ENCODE measurements around the gene ACSL3.
A peak's percentile ranks its signal among the peaks of the same experiment; 100 is the strongest.
"Not testable (repeated sequence)": the region's sequence is repeated elsewhere in the genome, so short reads cannot be mapped to it uniquely, and the experiment has no call there.

Gene ACSL3

DNA sequence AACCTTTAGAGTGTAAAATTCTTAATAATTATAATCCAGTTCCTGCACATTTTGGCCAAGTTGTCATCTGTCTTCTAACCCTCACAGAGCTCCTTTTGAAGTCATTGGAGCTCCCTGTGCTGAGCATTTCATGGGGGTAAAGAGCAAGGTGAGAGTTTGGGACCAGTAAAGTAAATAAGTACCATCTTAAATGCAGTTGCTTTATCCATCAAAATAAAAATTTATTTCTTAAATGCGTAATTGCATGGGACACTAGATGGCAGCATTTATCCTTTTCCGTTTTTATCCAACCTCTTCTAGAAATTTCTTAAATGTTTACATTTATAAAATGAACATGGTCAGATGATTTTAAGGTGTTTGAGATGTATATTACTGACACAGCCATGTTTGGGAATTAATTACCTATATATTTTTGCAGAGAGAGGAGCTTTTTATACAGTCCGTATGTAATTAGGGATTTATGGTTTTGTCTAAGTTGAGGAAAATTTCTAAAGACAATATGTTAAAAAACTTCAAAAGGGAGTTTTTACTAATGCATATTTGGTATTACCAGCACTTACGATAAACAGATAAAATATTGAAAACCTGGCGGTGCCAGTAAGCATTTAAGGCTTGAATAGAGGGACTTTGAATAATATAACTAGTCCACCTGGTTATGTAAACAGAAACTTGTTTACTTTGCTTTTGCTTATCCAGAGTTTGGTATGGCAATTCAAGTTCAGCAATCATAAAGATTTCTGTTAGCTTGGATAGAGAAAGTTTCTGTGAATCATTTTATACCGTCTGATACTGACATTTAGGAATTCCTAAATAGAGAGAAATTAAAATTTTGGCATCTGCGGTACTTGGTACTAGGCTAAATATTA is 54.5 kb downstream of the ACSL3 start:
- DNase-seq = no peak

DNA sequence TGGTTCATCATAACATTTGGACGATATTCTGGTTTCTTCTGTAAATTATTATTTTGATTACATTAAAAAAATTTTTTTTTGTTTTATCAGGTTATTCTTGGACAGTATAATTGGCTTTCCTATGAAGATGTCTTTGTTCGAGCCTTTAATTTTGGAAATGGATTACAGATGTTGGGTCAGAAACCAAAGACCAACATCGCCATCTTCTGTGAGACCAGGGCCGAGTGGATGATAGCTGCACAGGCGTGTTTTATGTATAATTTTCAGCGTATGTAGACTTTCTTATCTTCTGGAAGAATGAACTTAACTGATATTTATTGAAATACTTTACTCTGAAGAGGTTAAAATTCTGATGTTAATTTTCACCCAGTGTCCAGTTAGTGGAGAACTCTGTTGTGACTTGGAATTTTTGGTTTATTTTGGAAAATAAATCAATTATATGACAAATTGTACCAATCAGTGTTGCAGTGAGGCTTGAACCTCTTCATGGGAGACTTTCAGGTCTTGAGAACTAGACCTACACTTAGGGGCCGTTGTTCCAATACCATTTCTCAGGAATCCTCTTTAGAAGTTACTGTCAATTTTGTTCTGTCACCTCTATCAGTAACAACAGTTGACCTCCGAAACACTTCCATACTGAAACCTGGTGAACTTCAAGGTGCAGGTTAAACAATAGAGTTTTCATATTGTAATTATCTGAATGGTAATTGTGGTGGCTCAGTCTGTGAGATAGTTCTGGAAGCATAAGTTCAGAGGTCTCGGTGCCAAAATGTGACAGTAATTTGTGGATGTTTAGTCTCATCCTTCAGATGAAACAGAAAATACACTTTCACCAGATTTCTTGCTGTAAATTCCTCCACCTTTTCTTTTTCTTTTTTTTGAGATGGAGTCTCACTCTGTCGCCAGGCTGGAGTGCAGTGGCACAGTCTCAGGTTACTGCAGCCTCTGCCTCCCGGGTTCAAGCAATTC is 55.7 kb downstream of the ACSL3 start:
- no peak for DNase-seq

DNA sequence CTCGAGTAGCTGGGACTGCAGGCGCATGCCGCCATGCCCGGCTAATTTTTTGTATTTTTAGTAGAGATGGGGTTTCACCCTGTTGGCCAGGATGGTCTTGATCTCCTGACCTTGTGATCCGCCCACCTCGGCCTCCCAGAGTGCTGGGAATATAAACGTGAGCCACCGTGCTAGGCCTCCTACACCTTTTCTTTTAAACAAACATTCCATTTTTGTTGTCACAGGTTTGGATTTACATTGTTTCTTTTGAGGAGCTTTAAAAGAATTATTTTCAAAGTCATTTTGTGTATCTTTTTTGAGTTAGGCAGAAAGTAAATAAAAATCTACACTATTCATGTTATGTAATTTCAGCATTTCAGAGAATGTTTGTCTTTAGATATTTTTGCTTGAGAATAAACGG is 56.4 kb downstream of the ACSL3 start:
- DNase-seq = not testable (repeated sequence)

DNA sequence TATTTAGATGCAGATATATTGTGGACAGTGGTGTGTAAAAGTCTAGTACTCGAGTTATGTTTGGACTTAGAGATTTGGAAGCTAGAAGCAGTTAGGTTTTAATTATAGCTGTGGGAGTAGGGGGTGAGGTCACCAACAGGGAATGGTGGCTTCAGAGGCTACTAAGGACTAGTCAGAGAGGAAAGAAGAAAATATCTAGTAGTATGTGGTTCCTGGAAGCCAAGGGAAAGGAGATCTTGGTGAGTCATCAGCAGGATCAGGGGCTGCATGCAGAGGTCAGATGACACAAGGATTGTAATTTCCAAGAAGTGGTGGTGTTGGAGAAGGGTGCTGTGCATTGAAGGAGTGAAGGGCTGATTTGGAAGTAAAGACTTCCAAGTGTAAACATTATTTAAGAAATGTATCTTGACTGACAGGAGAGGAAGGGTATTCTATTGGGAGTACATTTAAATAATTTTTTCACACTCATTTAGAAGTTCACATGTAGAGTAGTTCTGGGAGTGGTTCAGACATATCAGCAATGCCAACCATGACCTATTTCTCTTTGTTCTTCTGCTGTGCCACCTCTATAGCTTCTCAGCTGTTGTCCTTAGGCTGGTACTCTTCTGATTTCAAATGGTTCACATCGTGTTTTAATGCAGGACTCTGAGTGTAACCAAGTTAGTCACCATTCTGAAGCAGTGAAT is 59.1 kb downstream of the ACSL3 start:
- DNase-seq = no peak

DNA sequence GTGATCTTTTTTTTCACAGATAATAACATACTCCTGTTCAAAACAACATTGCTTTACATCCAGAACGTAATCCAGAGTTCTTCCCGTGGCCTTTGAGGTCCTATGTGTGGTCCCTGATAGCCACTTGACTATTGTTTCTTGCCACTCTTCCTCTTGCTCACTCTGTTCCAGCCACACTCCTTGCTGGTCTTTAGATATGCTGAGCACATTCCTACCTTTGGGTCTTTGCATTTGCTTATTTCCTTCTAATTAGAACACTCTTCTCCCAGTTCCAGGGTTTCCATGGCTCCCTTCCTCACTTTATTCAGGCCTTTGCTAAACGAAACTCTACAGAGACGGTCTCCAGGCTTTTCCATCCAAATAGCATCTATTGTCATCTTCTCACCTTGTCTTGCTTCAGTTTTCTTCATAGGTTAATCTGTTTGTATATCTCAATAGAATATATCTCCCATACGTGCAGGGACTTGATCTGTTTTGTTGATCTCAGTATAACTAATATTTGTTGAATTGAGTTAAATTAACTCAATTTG is 59.9 kb downstream of the ACSL3 start:
- DNase-seq = no peak

DNA sequence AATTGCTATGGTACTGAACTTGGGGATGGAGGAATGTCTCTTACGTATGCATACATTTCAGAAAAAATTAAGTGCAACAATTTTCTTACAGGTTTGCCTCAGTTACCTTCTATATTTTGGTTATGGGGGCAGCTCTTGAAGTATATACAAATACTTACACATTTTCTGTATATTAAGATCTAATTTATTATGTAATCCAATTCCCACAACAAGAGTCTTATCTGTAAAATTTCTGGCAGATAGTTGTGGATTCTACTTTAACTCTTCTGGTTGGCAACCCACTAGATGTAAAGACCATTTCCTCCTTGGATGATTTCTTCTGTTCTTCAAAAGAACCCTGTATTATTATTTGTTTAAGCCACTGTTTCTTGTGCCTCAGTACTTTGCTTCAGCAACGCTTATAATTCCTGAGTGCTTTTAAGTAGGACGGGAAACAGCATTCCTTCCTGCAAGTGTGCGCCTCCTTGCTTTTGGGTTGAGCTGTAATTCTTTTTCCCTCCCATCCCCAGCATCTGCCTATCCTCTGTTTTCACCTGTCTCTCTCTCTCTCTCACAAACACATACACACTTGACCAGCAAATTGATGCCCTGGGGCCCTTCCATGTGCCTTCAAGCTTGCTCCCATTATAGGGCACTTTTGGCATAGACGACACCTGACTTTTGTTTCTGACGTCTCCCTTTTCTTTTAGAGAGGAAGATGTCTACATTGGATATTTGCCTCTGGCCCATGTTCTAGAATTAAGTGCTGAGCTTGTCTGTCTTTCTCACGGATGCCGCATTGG is 61.4 kb downstream of the ACSL3 start:
- DNase-seq = no peak

DNA sequence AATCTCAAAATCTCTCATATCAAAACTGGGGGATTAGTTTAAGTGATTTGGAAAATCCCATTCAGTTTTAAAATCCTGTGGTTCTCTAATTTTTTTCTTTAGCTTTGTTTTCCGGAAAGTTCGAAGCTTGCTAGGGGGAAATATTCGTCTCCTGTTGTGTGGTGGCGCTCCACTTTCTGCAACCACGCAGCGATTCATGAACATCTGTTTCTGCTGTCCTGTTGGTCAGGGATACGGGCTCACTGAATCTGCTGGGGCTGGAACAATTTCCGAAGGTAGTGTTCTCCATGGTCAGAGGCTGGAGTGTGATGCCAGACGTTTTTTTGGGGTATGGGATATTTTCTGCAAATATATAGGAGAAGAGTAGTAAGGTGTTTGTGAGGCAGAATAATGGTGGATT is 66.1 kb downstream of the ACSL3 start:
- no peak for DNase-seq

DNA sequence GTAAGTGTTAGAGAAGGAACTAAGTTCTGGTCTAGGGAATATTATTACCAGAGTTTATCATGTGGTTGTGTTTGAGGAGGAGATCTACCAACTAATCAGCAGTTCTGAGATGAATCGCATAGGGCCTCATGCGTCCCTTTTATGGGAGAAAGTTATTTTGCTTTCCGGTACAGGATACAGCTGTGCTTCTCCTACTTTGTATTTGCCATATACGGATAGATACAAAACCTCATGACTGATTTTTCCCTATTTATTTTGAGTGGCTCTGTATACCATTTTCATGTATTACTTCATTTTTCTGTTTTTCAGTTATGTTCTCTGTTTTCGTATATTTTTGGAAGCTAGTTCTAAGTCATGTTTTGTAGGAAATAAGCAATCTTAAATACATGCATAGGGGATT is 66.8 kb downstream of the ACSL3 start:
- no peak for DNase-seq

DNA sequence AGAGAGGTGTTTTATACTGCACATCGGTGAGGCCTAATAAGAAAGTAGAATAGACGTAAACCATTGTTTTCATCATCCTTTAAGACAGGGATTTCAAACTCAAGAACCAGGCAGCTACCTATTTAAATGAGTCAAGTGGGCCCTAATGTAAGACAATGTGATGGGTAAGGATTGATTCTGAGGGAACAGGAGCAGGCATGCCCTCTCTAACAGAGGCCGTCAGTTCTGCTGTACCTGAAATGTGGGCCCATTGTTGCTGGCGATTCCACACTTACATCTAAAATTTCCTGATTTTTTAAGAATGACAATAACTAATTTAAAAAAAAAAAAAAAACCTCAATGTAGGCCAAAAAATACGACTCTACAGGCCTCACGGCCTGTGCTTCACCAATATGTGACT is 67.5 kb downstream of the ACSL3 start:
- no peak for DNase-seq

DNA sequence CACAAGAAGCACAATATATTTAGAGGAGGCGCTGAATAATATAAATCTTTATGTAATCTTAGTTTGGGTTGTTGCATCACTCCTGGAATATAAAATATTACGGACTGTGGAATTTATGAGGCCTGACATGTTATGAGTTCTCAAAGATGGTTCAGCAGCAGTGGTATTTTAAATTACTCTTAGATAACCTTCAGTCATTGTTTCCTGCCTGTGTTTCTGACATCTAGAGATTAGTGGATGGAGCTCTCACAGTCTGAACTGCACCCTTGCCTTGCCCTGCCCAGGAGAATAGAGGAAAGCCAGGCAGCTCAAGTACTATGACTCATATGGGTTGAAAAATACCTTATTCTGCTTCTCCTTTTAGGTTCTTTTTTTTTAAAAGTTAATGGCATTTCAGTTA is 70.0 kb downstream of the ACSL3 start:
- no peak for DNase-seq

DNA sequence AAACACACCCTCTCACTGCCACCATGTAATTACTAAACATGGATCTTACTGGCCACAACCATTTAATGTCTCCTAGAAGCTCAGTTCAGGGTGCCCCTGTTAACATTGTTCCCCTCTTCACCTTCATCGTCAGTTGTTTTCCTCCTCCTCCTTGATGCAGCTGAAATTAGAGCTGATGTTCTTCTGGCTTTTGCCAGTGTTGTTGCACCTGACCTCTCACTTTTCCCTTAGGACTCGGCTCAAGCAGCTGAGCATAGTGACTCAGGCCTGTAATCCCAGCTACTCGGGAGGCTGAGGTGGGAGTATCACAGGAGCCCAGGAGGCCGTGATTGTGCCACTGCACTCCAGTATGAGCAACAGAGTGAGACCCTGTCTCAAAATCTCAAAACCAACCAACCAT is 70.8 kb downstream of the ACSL3 start:
- no peak for DNase-seq

DNA sequence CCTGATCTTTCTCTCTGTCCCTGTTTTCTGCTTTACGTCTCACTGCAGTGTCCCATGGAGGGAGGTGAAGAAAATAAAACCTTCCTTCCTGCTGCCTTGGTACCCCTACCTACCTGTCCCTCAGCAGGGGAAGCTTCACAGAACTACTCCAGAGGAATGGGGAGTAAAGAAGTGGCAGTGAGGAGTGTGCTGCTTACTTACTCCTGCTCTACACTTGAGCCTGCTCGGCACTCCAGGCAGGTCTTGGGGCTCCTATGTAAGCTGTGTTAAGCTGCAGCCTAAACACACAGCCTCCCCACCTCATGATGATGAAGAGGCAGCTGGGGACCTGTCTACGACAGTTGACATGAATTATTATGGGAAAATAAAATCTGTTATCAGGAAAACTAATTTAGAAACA is 72.6 kb downstream of the ACSL3 start:
- DNase-seq = no peak

DNA sequence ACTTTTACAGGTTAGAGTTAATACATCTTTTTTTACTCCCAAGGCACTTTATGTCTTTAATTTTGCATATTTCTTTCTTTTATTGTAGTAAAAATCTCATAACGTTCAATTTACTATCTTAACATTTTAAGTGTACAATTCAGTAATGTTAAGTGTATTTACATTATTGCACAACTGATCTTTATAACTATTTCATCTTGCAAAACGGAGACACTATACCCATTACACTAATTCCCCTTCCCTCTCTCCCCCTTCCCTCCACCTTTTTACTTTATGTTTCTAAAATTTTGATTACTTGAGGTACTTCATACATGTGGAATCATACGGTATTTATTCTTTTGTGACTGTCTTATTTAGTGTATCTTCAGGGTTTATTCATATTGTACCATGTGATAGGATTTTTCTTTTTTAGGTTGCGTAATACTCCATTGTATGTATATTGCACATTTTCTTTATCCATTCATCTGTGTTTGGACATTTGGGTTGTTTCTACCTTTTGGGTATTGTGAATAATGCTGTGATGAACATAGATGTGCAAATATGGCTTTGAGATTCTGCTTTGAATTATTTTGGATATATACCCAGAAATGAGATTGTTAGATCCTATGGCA is 75.0 kb downstream of the ACSL3 start:
- DNase-seq = no peak

DNA sequence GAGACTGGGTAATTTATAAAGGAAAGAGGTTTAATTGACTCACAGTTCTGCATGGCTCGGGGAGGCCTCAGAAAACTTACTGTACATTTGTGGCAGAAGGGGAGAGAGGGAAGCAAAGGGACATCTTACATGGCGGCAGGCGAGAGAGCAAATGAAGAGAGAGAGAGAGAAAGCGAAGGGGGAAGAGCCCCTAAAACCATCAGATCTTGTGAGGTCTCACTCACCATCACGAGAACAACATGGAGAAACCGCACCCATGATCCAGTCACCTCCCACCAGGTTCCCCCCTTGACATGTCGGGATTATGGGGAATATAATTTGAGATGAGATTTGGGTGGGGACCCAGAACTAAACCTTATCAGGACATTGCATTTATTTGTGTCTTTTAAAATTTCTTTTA is 75.9 kb downstream of the ACSL3 start:
- DNase-seq = no peak

DNA sequence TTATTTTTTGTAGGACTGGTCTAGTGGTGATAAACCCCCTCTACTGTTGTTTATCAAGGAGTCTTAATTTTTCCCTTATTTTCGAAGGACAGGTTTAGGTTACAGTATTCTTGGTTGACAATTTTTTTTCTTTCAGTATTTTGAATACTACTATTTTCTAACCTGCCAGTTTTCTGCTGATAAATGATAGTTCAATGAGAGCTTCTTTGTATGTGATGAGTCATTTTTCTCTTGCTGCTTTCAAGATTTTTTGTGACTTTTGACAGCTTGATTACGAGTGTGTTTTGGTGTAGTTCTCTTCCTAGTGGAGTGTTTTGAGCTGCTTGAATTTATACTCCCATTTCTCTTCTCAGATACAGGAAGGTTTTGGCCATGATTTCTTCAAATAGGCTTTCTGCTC is 77.5 kb downstream of the ACSL3 start:
- DNase-seq = no peak

DNA sequence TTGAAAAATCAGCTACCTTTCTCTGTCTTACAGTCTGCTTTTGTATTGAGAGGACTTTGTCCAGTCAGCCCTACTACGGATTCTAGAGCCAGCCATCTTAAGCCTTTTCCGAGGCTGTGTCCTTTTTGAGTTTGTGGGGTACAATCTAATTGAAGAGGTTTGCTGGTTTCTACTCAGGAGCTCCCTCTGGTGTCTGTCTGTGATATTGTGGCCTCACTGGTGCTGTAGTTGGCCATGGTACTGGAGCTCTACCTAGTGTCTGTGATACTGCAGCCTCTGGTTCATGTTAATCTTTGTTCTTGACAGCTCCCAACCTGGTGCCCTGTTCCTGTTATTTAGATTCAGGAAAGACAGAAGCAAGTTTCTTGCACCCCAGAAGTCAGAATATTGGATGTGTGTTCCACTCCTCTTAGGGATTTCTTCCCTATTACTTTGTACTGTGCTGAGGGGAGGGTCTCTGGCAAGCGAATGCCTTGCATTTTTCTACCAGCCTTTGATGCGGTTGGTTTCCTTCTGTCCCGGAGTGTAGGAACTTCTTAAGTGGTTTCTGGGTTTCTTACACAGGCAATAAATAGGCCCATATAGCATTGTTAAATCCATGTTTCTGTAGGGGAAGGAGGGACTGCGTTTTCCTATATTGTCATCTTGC is 78.5 kb downstream of the ACSL3 start:
- peak; percentile 47 for DNase-seq

DNA sequence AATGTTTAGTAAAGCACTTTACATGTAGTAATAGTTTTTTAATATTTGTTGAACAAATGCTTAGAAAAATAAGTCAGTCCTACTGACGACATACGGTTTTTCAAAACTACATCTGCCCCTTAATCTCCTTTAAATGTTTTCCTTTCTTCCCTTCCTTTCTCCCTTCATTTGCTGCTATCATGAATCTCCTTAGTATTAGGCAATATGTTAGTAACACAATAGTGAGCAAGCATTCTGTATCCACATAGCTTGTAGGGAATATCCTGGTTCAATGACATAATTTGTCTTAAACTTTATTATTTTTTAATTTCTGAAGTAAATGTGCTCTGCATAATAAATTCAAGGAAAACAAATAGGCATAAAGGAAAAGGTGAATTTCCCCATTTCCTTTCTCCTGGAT is 79.1 kb downstream of the ACSL3 start:
- DNase-seq = no peak

DNA sequence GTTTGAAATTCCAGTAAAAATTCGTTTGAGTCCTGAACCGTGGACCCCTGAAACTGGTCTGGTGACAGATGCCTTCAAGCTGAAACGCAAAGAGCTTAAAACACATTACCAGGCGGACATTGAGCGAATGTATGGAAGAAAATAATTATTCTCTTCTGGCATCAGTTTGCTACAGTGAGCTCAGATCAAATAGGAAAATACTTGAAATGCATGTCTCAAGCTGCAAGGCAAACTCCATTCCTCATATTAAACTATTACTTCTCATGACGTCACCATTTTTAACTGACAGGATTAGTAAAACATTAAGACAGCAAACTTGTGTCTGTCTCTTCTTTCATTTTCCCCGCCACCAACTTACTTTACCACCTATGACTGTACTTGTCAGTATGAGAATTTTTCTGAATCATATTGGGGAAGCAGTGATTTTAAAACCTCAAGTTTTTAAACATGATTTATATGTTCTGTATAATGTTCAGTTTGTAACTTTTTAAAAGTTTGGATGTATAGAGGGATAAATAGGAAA is 80.7 kb downstream of the ACSL3 start:
- no peak for DNase-seq

DNA sequence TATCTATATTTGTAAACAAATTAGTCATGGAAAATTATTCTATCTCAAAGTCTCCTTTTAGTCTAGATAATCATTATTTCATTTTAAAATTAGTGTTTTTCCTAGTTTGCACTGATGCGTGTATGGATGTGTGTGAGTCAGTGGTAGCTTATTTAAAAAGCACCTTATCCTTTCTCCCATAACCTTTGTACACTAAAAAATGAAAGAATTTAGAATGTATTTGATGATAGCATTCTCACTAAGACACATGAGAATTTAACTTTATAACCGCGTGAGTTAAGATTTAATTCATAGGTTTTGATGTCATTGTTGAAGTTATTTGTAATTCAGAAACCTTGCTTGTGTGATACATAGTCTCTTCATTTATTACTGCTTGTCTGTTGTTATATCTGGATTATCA is 81.7 kb downstream of the ACSL3 start:
- DNase-seq = no peak

DNA sequence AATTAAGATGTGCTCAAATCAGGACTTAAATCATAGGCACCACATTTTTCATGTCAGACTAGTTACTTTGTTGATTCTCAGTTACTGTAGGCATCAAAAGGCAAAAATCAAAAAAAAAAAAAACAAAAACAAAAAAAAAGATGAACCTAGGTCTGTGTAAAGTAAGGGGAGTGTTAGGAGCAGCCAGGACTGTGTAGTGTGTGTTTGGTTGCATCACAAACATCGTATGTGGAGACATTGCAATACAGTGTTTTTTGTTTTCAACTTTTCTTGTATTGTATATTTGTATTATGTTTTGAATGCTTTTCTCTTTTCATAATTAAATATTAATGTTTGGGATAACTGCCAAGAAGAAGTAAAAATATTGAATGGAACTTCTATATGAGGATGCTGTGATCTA is 82.1 kb downstream of the ACSL3 start:
- DNase-seq = no peak

DNA sequence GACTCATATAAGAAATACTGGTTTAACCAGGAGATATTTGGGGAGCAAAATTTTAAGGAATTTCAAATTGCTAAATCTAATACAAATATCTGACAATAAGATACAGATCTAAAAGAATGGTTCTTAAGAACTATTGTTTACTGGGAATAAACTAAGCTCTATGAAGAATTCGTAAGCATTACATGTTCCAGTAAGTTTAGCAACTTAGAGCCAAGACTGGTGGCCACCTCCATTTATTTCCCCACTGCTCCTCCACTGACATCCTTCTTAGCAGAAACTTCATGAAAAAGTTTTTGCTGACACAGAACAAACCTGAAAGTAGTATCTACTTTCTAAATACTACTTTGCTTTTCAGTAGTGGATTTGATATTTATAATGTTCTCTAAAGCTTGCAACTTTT is 83.0 kb downstream of the ACSL3 start:
- no peak for DNase-seq

Measured in activated CD4-positive, alpha-beta T cell treated with anti-CD3 and anti-CD28 coated beads, Interleukin-2, amount 50 U/mL, for 1 hour (primary cell).